Caki2 (cell line): Measurements from ENCODE around the gene ZBTB16. TPM values are rescaled to one million over a fixed set of nuclear protein-coding genes. Genes with fewer than 3 reads are reported as not detected.

ENCODE experiments used
- DNase-seq: peaks from one replicate; pipeline ENCODE4 v3.0.0-alpha.2; 2015; ENCODE audit warnings: low read depth
- in situ Hi-C: cut with HindIII; loops from 2 replicates; pipeline ENCODE4 v1.10.0; 2016; ENCODE audit warnings: low sequenced_read_pairs, low pct_unique_long_range_greater_than_20kb, mixed read lengths
- total RNA-seq: library from RNA; depleted of rRNA; stranded (reverse); fragments of >200 nt; shearing (Covaris generic); gene quantifications from 2 replicates; pipeline ENCODE4 v1.2.3, GENCODE V29; 2014; ENCODE audit warnings: low replicate concordance; rRNA removed

The ZBTB16 gene
- total RNA-seq: not detected in 2 replicates

GRCh38 chr11:114059278-114059983 is at the start of gene ZBTB16:
Gene ZBTB16 (plus strand): TSS chr11:114059711. CDS start chr11:114063301, 3,590 bp downstream.
- in situ Hi-C loops: no loop called here

GRCh38 chr11:114010931-114011330 is 48.6 kb upstream of the ZBTB16 start:
- in situ Hi-C loops: no loop called here
- DNase-seq: no peak

More at GRCh38 chr11:114059278-114059983, at the start of gene ZBTB16:
- no peak for DNase-seq

- in situ Hi-C loops: no loop called here
- DNase-seq: no peak
Observed at GRCh38 chr11:114011443-114011842, 48.1 kb upstream of the ZBTB16 start.

GRCh38 chr11:114015117-114015516 is 44.4 kb upstream of the ZBTB16 start:
- DNase-seq: no peak
- in situ Hi-C loops: no loop called here

GRCh38 chr11:114016986-114017385 is 42.5 kb upstream of the ZBTB16 start:
- in situ Hi-C loops: no loop called here
- DNase-seq: no peak

GRCh38 chr11:114017723-114018122 is 41.8 kb upstream of the ZBTB16 start:
- DNase-seq: no peak
- in situ Hi-C loops: no loop called here

GRCh38 chr11:114019046-114019445 is 40.5 kb upstream of the ZBTB16 start:
- DNase-seq: no peak
- in situ Hi-C loops: no loop called here

- in situ Hi-C loops: no loop called here
- DNase-seq: no peak
Observed at GRCh38 chr11:114019574-114019973, 39.9 kb upstream of the ZBTB16 start.

- in situ Hi-C loops: no loop called here
- DNase-seq: no peak
Observed at GRCh38 chr11:114025329-114025907, 34.1 kb upstream of the ZBTB16 start.

- in situ Hi-C loops: no loop called here
- no peak for DNase-seq
Observed at GRCh38 chr11:114026355-114026754, 33.2 kb upstream of the ZBTB16 start.

- in situ Hi-C loops: no loop called here
- no peak for DNase-seq
Observed at GRCh38 chr11:114027391-114027790, 32.1 kb upstream of the ZBTB16 start.

GRCh38 chr11:114027926-114028325 is 31.6 kb upstream of the ZBTB16 start:
- in situ Hi-C loops: no loop called here

GRCh38 chr11:114031246-114031966 is 28.1 kb upstream of the ZBTB16 start:
- in situ Hi-C loops: no loop called here
- DNase-seq: no peak

More at GRCh38 chr11:114027926-114028325, 31.6 kb upstream of the ZBTB16 start:
- no peak for DNase-seq

- DNase-seq: no peak
- in situ Hi-C loops: no loop called here
Observed at GRCh38 chr11:114031967-114032320, 27.6 kb upstream of the ZBTB16 start.

- in situ Hi-C loops: no loop called here
Observed at GRCh38 chr11:114033066-114033465, 26.4 kb upstream of the ZBTB16 start.

GRCh38 chr11:114033572-114033971 is 25.9 kb upstream of the ZBTB16 start:
- DNase-seq: no peak
- in situ Hi-C loops: no loop called here

More at GRCh38 chr11:114033066-114033465, 26.4 kb upstream of the ZBTB16 start:
- DNase-seq: no peak

- in situ Hi-C loops: no loop called here
- DNase-seq: no peak
Observed at GRCh38 chr11:114034956-114035355, 24.6 kb upstream of the ZBTB16 start.

GRCh38 chr11:114036147-114036811 is 23.2 kb upstream of the ZBTB16 start:
- peak; percentile 39 for DNase-seq
- in situ Hi-C loops: no loop called here

- in situ Hi-C loops: no loop called here
- DNase-seq: no peak
Observed at GRCh38 chr11:114036958-114037357, 22.6 kb upstream of the ZBTB16 start.
